ENCODE measurements around the gene VPS45. TPM values are rescaled to one million over a fixed set of nuclear protein-coding genes. Genes with fewer than 3 reads are reported as not detected.

The VPS45 gene
- total RNA-seq, 4 donors from 2014 or later = 38.9 to 56.5 (median 44.9) TPM

DNA sequence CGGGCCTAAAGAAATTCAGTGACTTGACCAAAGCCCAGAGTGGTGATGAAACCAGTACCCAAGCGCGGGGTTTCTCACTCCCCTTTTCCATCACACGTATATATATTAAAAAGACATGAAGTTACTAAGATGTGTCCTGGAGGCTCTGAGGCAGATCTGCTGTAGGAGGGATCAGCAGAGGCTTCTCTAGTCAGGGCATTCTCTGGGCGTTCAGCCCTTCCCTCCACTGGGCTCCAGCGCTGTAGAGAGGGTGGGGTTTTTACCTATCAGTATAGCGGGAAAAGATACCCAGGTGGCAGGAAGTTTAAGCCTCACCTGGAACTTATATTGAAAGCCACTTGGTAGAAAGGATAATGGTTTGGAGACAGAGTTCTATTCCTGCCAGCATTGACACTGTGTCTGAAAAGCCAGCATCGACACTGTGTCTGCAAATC lies 81.3 kb downstream of the VPS45 start:
- Histone ChIP-seq H3K36me3 (peaks cover 0 to 11% (median 6%) of the 10 kb centered on the region in 4 donors), H3K4me3 (peak overlapping the region; percentile 76 to 95 (median 92)), H3K27ac (replicated peaks in 1 of 4) (peak overlapping the region; percentile 93 to 99 (median 99)), H3K9me3 (no peaks in the 10 kb centered on the region), H3K4me1 (peaks cover 16 to 50% (median 43%) of the 10 kb centered on the region in 4 donors), H3K27me3 (no peaks in the 10 kb centered on the region)
- 20% methylated on average over 8 of the region's 8 CpGs for WGBS
- no peak for TF ChIP-seq POLR2AphosphoS5 (IDR thresholded peaks at IDR 0.05)
- TF ChIP-seq, protein P1, sequence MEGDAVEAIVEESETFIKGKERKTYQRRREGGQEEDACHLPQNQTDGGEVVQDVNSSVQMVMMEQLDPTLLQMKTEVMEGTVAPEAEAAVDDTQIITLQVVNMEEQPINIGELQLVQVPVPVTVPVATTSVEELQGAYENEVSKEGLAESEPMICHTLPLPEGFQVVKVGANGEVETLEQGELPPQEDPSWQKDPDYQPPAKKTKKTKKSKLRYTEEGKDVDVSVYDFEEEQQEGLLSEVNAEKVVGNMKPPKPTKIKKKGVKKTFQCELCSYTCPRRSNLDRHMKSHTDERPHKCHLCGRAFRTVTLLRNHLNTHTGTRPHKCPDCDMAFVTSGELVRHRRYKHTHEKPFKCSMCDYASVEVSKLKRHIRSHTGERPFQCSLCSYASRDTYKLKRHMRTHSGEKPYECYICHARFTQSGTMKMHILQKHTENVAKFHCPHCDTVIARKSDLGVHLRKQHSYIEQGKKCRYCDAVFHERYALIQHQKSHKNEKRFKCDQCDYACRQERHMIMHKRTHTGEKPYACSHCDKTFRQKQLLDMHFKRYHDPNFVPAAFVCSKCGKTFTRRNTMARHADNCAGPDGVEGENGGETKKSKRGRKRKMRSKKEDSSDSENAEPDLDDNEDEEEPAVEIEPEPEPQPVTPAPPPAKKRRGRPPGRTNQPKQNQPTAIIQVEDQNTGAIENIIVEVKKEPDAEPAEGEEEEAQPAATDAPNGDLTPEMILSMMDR (IDR thresholded peaks at IDR 0.05) = no peak
- no peak for TF ChIP-seq POLR2A (IDR thresholded peaks at IDR 0.05; ENCODE audit: low read depth)
- no peak for TF ChIP-seq EP300 (IDR thresholded peaks at IDR 0.05)
- no peak for DNase-seq (ENCODE audit: extremely low spot score)
- intact Hi-C loops (cut with DNase I) = loop anchor here (5.0 kb wide), 1 partner anchor 77 kb away; no protein-coding TSS in a partner anchor

DNA sequence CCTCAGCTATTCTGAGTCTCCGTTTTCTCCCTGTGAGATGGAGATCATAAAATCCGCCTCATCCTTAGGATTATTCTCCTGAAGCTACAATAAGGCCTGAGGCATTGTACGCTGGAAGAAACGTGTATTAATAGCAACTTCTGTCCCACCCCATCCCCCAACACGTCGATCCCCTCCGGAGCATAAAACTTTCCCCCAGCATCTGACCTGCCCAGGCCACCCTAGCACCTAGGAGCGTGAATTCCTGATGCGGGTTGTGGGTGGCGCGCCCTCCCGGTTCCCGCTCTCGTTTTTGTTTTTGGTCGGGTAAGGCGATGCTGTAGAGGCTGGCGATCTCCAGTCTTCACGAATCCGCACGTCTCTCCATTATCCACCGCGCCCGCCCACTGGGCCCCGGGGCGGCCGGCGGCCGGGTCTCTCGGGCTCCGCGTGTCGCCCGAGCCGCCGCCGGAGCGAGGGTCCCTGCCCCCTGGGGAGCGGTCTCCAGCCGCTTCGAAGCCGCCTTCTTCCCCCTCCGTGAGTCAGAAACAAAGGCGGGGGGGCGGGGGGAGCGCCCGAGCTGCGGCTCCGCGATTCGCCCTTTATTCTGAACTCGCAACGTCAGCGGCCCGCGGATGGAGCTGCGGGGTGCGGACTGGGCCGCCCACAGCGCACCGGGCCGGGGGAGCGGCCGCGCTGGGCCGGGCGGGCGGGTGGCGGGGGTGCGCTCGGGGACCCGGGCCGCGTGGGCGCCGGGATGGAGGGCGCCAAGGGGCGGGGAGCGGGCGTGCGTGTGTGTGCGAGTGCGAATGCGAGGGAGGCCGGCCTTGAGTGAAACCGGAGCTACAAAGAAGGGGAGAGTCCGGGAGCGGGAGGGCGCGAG lies 81.9 kb downstream of the VPS45 start, which contains the start of gene PLEKHO1:
TSS of gene PLEKHO1 (plus strand) at position 646 of the 862 bp plus-strand sequence. CDS start 342 bp downstream, outside the sequence.
- WGBS = 3% methylated on average over 23 of the region's 89 CpGs
- Histone ChIP-seq H3K4me3 (peak within 1 kb of the TSS; percentile 76 to 95 (median 92)), H3K27ac (replicated peaks in 1 of 4) (peak within 1 kb of the TSS; percentile 93 to 99 (median 99)), H3K27me3 (no peaks in the 10 kb centered on the region), H3K9me3 (no peaks in the 10 kb centered on the region), H3K36me3 (peaks cover under 1 to 18% (median 12%) of the 10 kb centered on the region in 4 donors), H3K4me1 (peaks cover 19 to 57% (median 49%) of the 10 kb centered on the region in 4 donors)
- intact Hi-C loops (cut with DNase I) = loop anchor here (5.0 kb wide), 1 partner anchor 77 kb away; no protein-coding TSS in a partner anchor
- TF ChIP-seq POLR2AphosphoS5 (IDR thresholded peaks at IDR 0.05) (peak; percentile 86 to 92), EP300 (IDR thresholded peaks at IDR 0.05) (no peak), POLR2A (IDR thresholded peaks at IDR 0.05; ENCODE audit: low read depth) (peak; percentile 80)
- TF ChIP-seq, protein P1 (IDR thresholded peaks at IDR 0.05) = no peak
- peak; percentile 97 for DNase-seq (ENCODE audit: extremely low spot score)

DNA sequence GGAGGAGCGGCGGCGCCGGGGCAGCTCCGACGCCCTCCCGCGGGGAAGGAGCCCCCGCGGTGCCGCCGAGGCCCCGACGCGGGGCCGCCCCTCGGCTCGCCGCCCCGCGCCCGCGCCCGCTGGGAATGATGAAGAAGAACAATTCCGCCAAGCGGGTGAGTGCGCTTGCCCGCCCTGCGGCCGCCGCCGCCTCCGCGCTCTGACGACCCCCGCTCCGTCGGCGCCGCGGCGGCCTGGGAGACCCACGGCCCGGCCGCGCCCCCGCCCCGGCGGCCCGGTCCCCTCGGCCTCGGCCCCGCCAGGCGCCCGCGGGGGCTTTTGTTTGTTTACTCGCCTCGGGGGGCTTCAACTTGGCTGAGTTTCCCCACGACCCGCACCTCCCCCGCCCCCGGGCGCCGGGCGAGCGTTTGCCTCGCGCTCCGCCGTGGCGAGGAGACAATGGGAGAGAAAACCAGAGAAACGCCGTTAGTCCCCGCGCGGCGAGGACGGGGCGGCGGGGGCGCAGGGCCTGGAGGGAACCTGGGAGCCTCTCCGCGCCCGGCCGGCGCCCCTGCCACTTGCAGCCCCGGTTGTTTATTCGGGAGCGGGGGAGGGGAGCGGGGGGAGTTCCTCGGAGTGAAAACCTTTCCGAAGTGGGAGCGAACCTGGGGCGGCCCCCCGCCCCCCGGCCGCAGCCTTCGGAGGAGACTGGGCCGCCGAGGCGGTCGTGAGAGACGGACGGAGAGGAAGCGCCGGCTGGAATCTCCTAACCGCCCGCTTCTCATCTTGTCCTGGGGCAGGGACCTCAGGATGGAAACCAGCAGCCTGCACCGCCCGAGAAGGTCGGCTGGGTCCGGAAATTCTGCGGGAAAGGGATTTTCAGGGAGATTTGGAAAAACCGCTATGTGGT lies 82.8 kb downstream of the VPS45 start:
- H3K27ac ChIP-seq (replicated peaks in 1 of 4) = peak overlapping the region; percentile 93 to 99 (median 99)
- intact Hi-C loops (cut with DNase I) = no loop called here
- no peaks in the 10 kb centered on the region for H3K9me3 ChIP-seq
- peaks cover 9 to 26% (median 20%) of the 10 kb centered on the region in 4 donors for H3K36me3 ChIP-seq
- TF ChIP-seq, protein P1 (IDR thresholded peaks at IDR 0.05) = no peak
- TF ChIP-seq POLR2AphosphoS5 (IDR thresholded peaks at IDR 0.05) = no peak
- no peak for TF ChIP-seq POLR2A (IDR thresholded peaks at IDR 0.05; ENCODE audit: low read depth)
- TF ChIP-seq EP300 (IDR thresholded peaks at IDR 0.05) = no peak
- peaks cover 19 to 66% (median 58%) of the 10 kb centered on the region in 4 donors for H3K4me1 ChIP-seq
- WGBS = 1% methylated on average over 28 of the region's 114 CpGs
- no peak for DNase-seq (ENCODE audit: extremely low spot score)
- no peaks in the 10 kb centered on the region for H3K27me3 ChIP-seq
- H3K4me3 ChIP-seq = peak overlapping the region; percentile 76 to 95 (median 92)

DNA sequence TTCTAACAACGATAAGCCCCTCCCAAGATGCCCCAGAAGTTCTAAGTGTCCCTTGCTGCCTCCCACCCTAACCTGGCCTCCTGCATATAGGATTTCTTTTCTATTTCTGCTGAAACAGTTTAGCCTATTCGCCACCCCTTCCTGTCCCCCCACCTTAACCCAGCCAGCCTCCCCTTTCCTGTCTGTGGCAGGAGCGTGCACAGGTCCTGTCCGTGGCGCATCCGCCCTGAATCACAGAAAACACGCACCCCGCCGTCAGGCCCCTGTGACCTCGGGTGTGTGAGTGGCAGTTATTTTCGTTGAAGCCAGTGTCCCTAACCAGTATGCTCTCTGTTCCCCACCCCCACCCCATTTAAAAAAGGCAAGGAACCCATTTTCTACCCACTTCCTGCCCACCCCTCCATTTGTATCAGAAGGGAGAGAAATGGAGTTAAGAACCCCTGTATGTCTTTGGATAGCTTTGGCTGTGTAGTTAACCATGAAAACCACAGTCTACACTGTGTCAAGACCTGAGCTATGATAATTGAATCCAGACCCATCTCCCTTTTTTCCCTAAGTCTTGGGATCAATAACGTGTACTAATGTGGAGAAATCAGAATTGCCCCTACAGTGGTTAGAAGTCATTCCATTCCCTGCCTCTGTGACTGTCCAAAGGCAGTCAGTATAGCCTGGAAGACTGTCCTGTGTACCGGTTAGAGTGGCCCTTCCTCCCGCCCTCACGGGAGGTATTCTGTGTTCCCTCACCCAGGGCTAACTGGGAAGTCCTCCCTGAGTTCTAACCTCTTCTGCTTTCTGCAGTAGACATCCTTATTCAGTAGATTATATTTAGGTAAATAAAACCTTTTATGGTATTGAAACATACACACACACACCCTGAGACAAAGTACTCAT lies 84.0 kb downstream of the VPS45 start:
- no peak for DNase-seq (ENCODE audit: extremely low spot score)
- Histone ChIP-seq H3K36me3 (peaks cover 20 to 38% (median 31%) of the 10 kb centered on the region in 4 donors), H3K27ac (replicated peaks in 1 of 4) (peak overlapping the region; percentile 93 to 99 (median 99)), H3K4me1 (peaks cover 19 to 77% (median 69%) of the 10 kb centered on the region in 4 donors), H3K4me3 (peak overlapping the region; percentile 76 to 95 (median 92)), H3K9me3 (no peaks in the 10 kb centered on the region), H3K27me3 (no peaks in the 10 kb centered on the region)
- TF ChIP-seq POLR2AphosphoS5 (IDR thresholded peaks at IDR 0.05) = peak; percentile 82 to 94
- TF ChIP-seq, protein P1 (IDR thresholded peaks at IDR 0.05) = no peak
- 13% methylated on average over 15 of the region's 15 CpGs for WGBS
- intact Hi-C loops (cut with DNase I) = no loop called here
